GM13976 (cell line): ENCODE results near the gene RESP18.

ENCODE experiments used
- DNase-seq: peaks from one replicate; pipeline ENCODE4 v3.0.0; 2012; ENCODE audit warnings: low spot score
- CTCF ChIP-seq: IDR thresholded peaks from 2 replicates; pipeline ENCODE4 v1.5.1; 2012; ENCODE audit warnings: borderline replicate concordance, mild to moderate bottlenecking; ENCODE audit not compliant: insufficient read depth; ENCODE audit errors: extremely low read depth, missing control alignments, control extremely low read depth
- in situ Hi-C: fragments of 300-500 bp; cut with MboI; formaldehyde crosslinking; loops from one replicate; pipeline ENCODE4 v1.12.0; 2022; ENCODE audit warnings: low sequenced_read_pairs, mixed read lengths, inconsistent platforms; ENCODE audit not compliant: unreplicated experiment

Gene RESP18

DNA sequence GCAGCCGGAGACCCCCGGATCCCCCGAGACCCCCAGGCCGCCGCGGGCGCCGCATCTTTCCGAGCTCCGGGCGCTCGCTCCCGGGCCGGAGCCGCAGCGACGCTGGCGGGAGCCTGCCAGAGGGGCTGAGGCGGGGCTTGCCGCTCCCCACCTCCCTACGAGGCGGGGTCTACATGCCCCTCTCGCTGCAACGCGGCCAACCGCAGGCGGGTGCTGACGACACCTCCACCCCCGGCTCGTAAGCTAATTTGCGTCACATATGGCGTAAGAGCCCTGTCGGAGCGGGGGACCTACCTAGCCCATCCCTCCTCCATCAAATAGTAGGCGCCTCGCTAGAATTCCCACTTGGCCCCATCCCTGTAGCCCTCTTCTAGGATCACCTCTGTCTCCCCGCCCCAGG lies 23.3 kb downstream of the RESP18 start, which contains the start of gene PTPRN:
Gene PTPRN (minus strand): TSS at position 124 of the 400 bp plus-strand sequence. CDS start 69 bp downstream, at position 55.
- no peak for TF ChIP-seq CTCF
- in situ Hi-C loops, result loop anchor here (25.0 kb wide), 1 partner anchor 272 kb away; the partner anchor contains the start of gene CFAP65
- no peak for DNase-seq

- in situ Hi-C loops, result loop anchor here (25.0 kb wide), 1 partner anchor 271 kb away; the partner anchor contains the start of gene CFAP65
- no peak for TF ChIP-seq CTCF
- DNase-seq, result peak; percentile 86
These were observed 24.1 kb downstream of the RESP18 start for GRCh38 chr2:219308142-219309101.

DNA sequence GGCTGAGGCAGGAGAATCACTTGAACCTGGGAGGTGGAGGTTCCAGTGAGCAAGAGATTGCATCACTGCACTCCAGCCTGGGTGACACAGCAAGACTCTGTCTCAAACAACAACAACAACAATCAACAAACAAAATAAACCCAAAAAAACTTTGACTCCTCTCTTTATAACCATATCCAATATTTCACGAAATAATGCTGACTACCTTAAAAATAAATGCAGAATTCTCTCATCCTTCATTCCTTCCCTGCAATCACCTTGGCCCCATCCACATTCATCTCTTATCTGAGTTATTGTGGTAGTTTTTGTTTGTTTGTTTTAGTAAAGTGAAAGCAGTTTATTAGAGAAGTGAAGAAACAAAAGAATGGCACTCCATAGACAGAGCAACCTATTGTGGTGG lies 26.5 kb downstream of the RESP18 start:
- no peak for TF ChIP-seq CTCF
- no peak for DNase-seq
- in situ Hi-C loops, result loop anchor here (25.0 kb wide), 1 partner anchor 269 kb away; the partner anchor contains the start of gene CFAP65

DNA sequence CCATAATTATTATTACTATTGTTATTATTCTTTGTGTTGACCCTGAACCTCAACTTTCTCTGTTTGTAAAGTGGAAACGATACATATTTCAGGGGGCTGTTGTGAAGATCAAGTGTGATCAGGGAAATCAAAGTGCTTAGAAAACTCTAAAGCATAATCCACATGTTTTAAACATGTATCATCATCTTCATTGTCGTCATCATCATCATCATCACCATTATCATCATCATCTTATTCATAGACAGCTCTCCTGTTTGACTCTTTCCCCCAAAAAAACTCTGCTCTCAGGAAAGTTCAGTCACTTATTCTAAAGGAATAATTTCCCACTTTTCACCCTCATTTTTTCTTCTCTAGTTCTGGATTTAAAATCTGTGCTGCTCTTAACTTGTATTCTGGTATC lies 28.3 kb downstream of the RESP18 start:
- no peak for DNase-seq
- in situ Hi-C loops, result loop anchor here (25.0 kb wide), 1 partner anchor 267 kb away; the partner anchor contains the start of gene CFAP65
- no peak for TF ChIP-seq CTCF

DNA sequence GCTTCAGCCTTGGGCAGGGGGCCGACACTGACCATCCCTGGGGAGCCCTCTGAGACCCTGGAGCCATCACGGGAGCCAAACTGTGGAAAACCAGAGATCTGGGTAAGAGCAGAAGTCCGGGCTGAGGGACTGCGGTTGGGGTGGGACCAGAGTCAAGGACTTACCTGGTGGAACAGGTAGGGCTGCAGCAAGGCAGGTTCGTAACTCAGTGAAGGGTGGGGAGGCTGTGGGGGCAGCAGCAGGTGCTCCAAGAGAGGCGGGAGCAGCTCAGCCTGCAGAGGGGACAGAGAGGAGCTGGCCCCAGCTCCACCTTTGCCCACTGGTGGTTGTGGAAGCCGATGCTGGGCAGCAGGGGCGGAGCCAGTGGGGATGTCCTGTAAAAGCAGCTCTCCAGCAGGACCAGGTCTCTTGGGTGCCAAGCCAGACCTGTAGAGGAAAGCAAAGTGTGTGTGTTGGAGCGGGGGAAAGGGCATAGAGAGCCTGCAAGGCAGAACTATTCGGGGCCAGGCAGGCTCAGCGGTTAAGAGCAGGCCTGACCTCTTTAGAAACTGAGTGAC lies 30.1 kb downstream of the RESP18 start:
- no peak for TF ChIP-seq CTCF
- in situ Hi-C loops, result loop anchor here (25.0 kb wide), 1 partner anchor 265 kb away; the partner anchor contains the start of gene CFAP65
- no peak for DNase-seq

DNA sequence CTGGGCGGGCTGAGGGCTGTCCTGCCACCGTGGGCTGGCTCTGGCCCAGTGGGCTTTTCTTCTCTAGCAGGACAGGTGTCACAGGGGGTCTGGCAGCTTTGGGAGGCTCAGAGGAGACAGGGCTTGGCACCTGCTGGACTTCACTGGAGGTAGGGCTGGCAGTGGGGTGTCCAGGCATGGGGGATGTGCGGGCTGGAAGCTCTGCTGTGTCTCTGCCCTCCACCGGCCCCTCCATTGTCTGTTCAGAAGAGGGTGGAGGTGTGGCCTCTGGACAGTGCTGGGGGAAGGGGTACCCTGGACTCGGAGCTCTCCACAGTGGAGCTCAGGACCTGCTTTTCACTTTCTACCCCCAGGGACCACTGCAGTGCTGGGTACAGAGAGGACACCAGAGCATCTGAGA lies 32.5 kb downstream of the RESP18 start:
- TF ChIP-seq CTCF, result no peak
- DNase-seq, result peak; percentile 26
- in situ Hi-C loops, result loop anchor here (25.0 kb wide), 1 partner anchor 263 kb away; the partner anchor contains the start of gene CFAP65
